Measurements from ENCODE around the gene GAA.

The GAA gene

GRCh38 chr17:80080081-80080480 is 21.3 kb upstream of the GAA start:
- Histone ChIP-seq H3K4me3 (ENCODE audit: low read depth, low read length, poor library complexity, severe bottlenecking) (no peak overlapping the region), H3K36me3 (ENCODE audit: insufficient read depth, low read length) (no peaks in the 10 kb centered on the region), H3K4me1 (ENCODE audit: insufficient read depth, low read length, severe bottlenecking) (no peaks in the 10 kb centered on the region), H3K79me2 (ENCODE audit: insufficient read depth, low read length) (no peaks in the 10 kb centered on the region), H3K9me2 (ENCODE audit: low read depth, low read length) (no peaks in the 10 kb centered on the region), H3K9ac (ENCODE audit: low read length) (no peak overlapping the region), H3K27ac (ENCODE audit: low read depth, low read length, poor library complexity, severe bottlenecking) (no peak overlapping the region), H3F3A (ENCODE audit: insufficient read depth, low read length) (no peaks in the 10 kb centered on the region), H3K27me3 (ENCODE audit: insufficient read depth, low read length) (no peaks in the 10 kb centered on the region), H3K9me3 (ENCODE audit: low read length) (no peaks in the 10 kb centered on the region), H2AFZ (ENCODE audit: low read length) (no peak overlapping the region), H3K4me2 (ENCODE audit: low read length) (no peak overlapping the region), H4K20me1 (ENCODE audit: insufficient read depth, low read length) (no peaks in the 10 kb centered on the region)
- TF ChIP-seq EZH2 (IDR thresholded peaks at IDR 0.05; ENCODE audit: borderline replicate concordance, low read length) (no peak), CTCF (IDR thresholded peaks at IDR 0.05; ENCODE audit: low read length) (no peak)

DNA sequence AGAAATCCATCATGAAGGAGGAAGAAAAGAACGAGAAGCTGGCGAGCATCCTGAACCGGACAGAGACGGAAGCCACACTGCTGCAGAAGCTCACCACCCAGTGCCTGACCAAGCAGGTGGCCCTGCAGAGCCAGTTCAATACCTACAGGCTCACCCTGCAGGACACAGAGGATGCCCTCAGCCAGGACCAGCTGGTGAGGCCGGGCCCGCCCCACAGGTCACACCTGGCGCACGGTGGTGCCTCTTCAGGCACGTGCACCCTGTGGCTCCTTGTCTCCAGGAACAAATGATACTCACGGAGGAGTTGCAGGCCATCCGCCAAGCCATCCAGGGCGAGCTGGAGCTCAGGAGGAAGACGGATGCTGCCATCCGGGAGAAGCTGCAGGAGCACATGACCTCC is 19.8 kb upstream of the GAA start:
- no peak for TF ChIP-seq CTCF (IDR thresholded peaks at IDR 0.05; ENCODE audit: low read length)
- TF ChIP-seq EZH2 (IDR thresholded peaks at IDR 0.05; ENCODE audit: borderline replicate concordance, low read length) = no peak
- Histone ChIP-seq H3K9me3 (ENCODE audit: low read length) (no peaks in the 10 kb centered on the region), H3K4me2 (ENCODE audit: low read length) (no peak overlapping the region), H3K27me3 (ENCODE audit: insufficient read depth, low read length) (no peaks in the 10 kb centered on the region), H2AFZ (ENCODE audit: low read length) (no peak overlapping the region), H4K20me1 (ENCODE audit: insufficient read depth, low read length) (no peaks in the 10 kb centered on the region), H3K4me3 (ENCODE audit: low read depth, low read length, poor library complexity, severe bottlenecking) (no peak overlapping the region), H3K9me2 (ENCODE audit: low read depth, low read length) (no peaks in the 10 kb centered on the region), H3K9ac (ENCODE audit: low read length) (no peak overlapping the region), H3F3A (ENCODE audit: insufficient read depth, low read length) (no peaks in the 10 kb centered on the region), H3K4me1 (ENCODE audit: insufficient read depth, low read length, severe bottlenecking) (no peaks in the 10 kb centered on the region), H3K27ac (ENCODE audit: low read depth, low read length, poor library complexity, severe bottlenecking) (no peak overlapping the region), H3K79me2 (ENCODE audit: insufficient read depth, low read length) (no peaks in the 10 kb centered on the region), H3K36me3 (ENCODE audit: insufficient read depth, low read length) (no peaks in the 10 kb centered on the region)

DNA sequence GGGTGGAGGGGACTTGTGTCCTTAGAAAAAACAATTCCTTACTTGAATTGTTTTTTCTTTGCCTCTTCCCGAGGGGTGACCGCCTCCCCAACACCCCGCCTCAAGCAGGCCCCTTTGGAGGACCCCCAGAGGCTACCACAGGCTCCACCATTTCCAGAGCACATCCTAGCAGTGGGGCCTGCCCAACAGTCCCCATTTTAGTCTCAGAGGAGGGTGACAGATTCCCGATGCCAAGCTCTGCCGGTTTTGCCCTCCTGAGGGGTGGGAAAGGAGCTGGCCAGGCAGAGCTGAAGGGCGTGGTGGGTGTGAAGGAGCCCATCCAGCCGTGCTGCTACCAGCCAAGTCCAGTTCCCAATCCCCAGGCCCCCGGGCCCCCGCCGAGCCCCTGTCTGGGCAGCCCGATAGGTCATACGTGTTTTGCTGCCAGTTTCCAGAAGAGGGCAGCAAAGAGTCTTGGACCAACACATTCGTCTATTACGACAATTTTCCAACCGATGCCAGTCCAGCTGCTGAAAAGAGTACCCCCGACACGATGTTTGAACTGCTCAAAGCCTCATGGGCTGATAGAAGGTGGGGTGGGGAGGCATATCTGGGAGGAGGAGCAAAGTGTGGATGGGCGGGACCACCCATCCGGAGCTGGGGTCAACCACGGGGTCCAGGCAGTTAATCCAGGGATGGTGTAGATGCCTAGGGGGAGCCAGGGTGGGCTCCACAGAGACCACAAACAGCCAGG is 18.8 kb upstream of the GAA start:
- H3K4me3 ChIP-seq (ENCODE audit: low read depth, low read length, poor library complexity, severe bottlenecking) = no peak overlapping the region
- H3K4me2 ChIP-seq (ENCODE audit: low read length) = no peak overlapping the region
- H3F3A ChIP-seq (ENCODE audit: insufficient read depth, low read length) = no peaks in the 10 kb centered on the region

More for the DNA sequence above, 18.8 kb upstream of the GAA start:
- Histone ChIP-seq H4K20me1 (ENCODE audit: insufficient read depth, low read length) (no peaks in the 10 kb centered on the region), H3K27ac (ENCODE audit: low read depth, low read length, poor library complexity, severe bottlenecking) (no peak overlapping the region), H2AFZ (ENCODE audit: low read length) (no peak overlapping the region), H3K27me3 (ENCODE audit: insufficient read depth, low read length) (no peaks in the 10 kb centered on the region), H3K4me1 (ENCODE audit: insufficient read depth, low read length, severe bottlenecking) (no peaks in the 10 kb centered on the region), H3K36me3 (ENCODE audit: insufficient read depth, low read length) (no peaks in the 10 kb centered on the region), H3K9me2 (ENCODE audit: low read depth, low read length) (no peaks in the 10 kb centered on the region), H3K9ac (ENCODE audit: low read length) (no peak overlapping the region), H3K9me3 (ENCODE audit: low read length) (no peaks in the 10 kb centered on the region), H3K79me2 (ENCODE audit: insufficient read depth, low read length) (no peaks in the 10 kb centered on the region)
- TF ChIP-seq EZH2 (IDR thresholded peaks at IDR 0.05; ENCODE audit: borderline replicate concordance, low read length) (no peak), CTCF (IDR thresholded peaks at IDR 0.05; ENCODE audit: low read length) (peak; percentile 82)

All from OCI-LY1 (cell line).